ENCODE results near the gene IDH3A. TPM values are rescaled to one million over a fixed set of nuclear protein-coding genes. Genes with fewer than 3 reads are reported as not detected.

The IDH3A gene
- total and polyA plus RNA-seq, 9 of the 15 experiments (the other 6 are each of a cell fraction or from before 2014, with no cell fraction given) = 37.4 to 249 (median 107) TPM

- H3K4me1 ChIP-seq (replicated peaks in 1 of 2; ENCODE audit: control insufficient read depth in 2 of 2, insufficient read depth in 2 of 2, low read length in 2 of 2) = peaks cover 20 to 23% of the 10 kb centered on the region in 2 experiments; a peak in 4 of 5 replicates
- ChIA-PET POLR2A (interaction anchor here (0.6 to 1.6 kb wide), 12 partner anchors 9 to 98 kb away, joined by 3 to 7 read pairs (median 3); partner anchors contain the start of gene CIB2), CTCF (ENCODE audit: low intra/inter-chr PET ratio) (no interaction called here)
- peaks cover 2% of the 10 kb centered on the region for H4K20me1 ChIP-seq (replicated peaks; ENCODE audit: control insufficient read depth, insufficient read depth, low read length)
- 60% methylated on average over 6 of the region's 6 CpGs for WGBS (ENCODE audit: insufficient coverage, low coverage, missing lambda C conversion rate)
- no peak overlapping the region; the same call in 1 of the 2 replicates for H2AFZ ChIP-seq (ENCODE audit: low read depth, low read length)
- no TSS peak for BruUV-seq (replicated peaks)
- peaks cover 6% of the 10 kb centered on the region; the same call in 1 of the 3 replicates for H3K36me3 ChIP-seq (ENCODE audit: control insufficient read depth, insufficient read depth, low read length)
- no peaks in the 10 kb centered on the region for H3K9me3 ChIP-seq (replicated peaks; ENCODE audit: control insufficient read depth, insufficient read depth, low read depth, low read length)
- peak overlapping the region; percentile 3; the same call in 1 of the 2 replicates for H3K4me2 ChIP-seq (ENCODE audit: insufficient read depth, low read length)
- ATAC-seq = no peak
- no peak for FAIRE-seq
- intact Hi-C loops (cut with micrococcal nuclease) = no loop called here
- H3K27ac ChIP-seq (ENCODE audit: extremely low read depth, low read depth, low read length) = no peak overlapping the region
- DNase-seq (ENCODE audit: extremely low read depth in 1 of 4, low spot score in 3 of 4) = no peak
- H3K27me3 ChIP-seq (ENCODE audit: control insufficient read depth in 2 of 2, insufficient read depth in 2 of 2, low read length in 2 of 2) = no peaks in the 10 kb centered on the region
- peak overlapping the region in 1 of 2 experiments; percentile 77; a peak in 2 of 4 replicates for H3K9ac ChIP-seq (ENCODE audit: insufficient read depth in 1 of 2, low read depth in 2 of 2, low read length in 2 of 2)
- no peaks in the 10 kb centered on the region for H3K9me1 ChIP-seq (ENCODE audit: control insufficient read depth, insufficient read depth, low read length)
- peaks cover 27% of the 10 kb centered on the region for H3K79me2 ChIP-seq (ENCODE audit: control insufficient read depth, insufficient read depth, low read length)
- H3K4me3 ChIP-seq = no peak overlapping the region
- in situ Hi-C loops (cut with MboI) = no loop called here
- no peak for TF ChIP-seq ZNF77 (CRISPR knock-in tag; IDR thresholded peaks at IDR 0.05)
- no peak for TF ChIP-seq ZNF655 (CRISPR knock-in tag; IDR thresholded peaks at IDR 0.05)
- 0 out of 2 replicates have a peak, but pooled peaks have one; percentile 10 for TF ChIP-seq DPF2 (IDR thresholded peaks at IDR 0.05)
- TF ChIP-seq GATA2 (CRISPR knock-in tag; IDR thresholded peaks at IDR 0.05) = 0 out of 2 replicates have a peak, but pooled peaks have one; percentile 1
- TF ChIP-seq ZNF589 (CRISPR knock-in tag; IDR thresholded peaks at IDR 0.05; ENCODE audit: low read depth) = no peak
Measured at GRCh38 chr15:78147566-78147965, 1.6 kb upstream of the IDH3A start.
